HG03175 (cell line): ENCODE measurements around the gene CDH15.
A peak's percentile ranks its signal among the peaks of the same experiment; 100 is the strongest.
"Not testable (repeated sequence)": the region's sequence is repeated elsewhere in the genome, so short reads cannot be mapped to it uniquely, and the experiment has no call there.

Experiments
- ATAC-seq: cut with Tn5 transposase; IDR thresholded peaks from one replicate; pipeline ENCODE4 v1.9.1; 2021; ENCODE audit warnings: mild to moderate bottlenecking, moderate library complexity; ENCODE audit not compliant: unreplicated experiment

CDH15 gene

GRCh38 chr16:89221604-89222003 lies 50.1 kb downstream of the CDH15 start:
- no peak for ATAC-seq

GRCh38 chr16:89222931-89223330 lies 51.4 kb downstream of the CDH15 start:
- no peak for ATAC-seq

- ATAC-seq, result no peak
Measured at GRCh38 chr16:89224665-89225064, 53.1 kb downstream of the CDH15 start.

- ATAC-seq, result no peak
Measured at GRCh38 chr16:89230255-89230654, 58.7 kb downstream of the CDH15 start.

- ATAC-seq, result no peak
Measured at GRCh38 chr16:89232107-89232506, 60.6 kb downstream of the CDH15 start.

- ATAC-seq, result no peak
Measured at GRCh38 chr16:89233678-89234490, 62.3 kb downstream of the CDH15 start.

- ATAC-seq, result no peak
Measured at GRCh38 chr16:89237733-89238132, 66.2 kb downstream of the CDH15 start.

- peak; percentile 72 for ATAC-seq
Measured at GRCh38 chr16:89241187-89242007, 69.8 kb downstream of the CDH15 start.

- no peak for ATAC-seq
Measured at GRCh38 chr16:89242795-89243200, 71.2 kb downstream of the CDH15 start.

- ATAC-seq, result no peak
Measured at GRCh38 chr16:89243664-89244063, 72.1 kb downstream of the CDH15 start.

GRCh38 chr16:89244264-89244663 lies 72.7 kb downstream of the CDH15 start:
- ATAC-seq, result not testable (repeated sequence)

GRCh38 chr16:89244754-89245153 lies 73.2 kb downstream of the CDH15 start:
- no peak for ATAC-seq
